GM23338 (cell line): Measurements from ENCODE around the gene CYP3A5. TPM values are rescaled to one million over a fixed set of nuclear protein-coding genes. Genes with fewer than 3 reads are reported as not detected.

Source experiments
- ATAC-seq: fragments of 200-7000 bp; cut with Tn5 transposase; 3 replicates; pipeline ENCODE4 v1.9.1; 2020
- DNase-seq: peaks from one replicate; pipeline ENCODE4 v3.0.0-alpha.2; 2015; ENCODE audit warnings: low spot score
- H2AFZ ChIP-seq: fragments of 200-600 bp; sonication (generic); 2 replicates; pipeline ENCODE4 v1.8.0; 2016; ENCODE audit warnings: antibody characterized with exemption, mild to moderate bottlenecking, moderate library complexity
- H3F3A ChIP-seq: fragments of 200-600 bp; sonication (generic); replicated peaks from 2 replicates; pipeline ENCODE4 v1.8.0; 2017; ENCODE audit warnings: antibody characterized with exemption, mixed run types, low read depth
- H3K27ac ChIP-seq: fragments of 200-600 bp; sonication (generic); 2 replicates; pipeline ENCODE4 v1.6.1; 2016; ENCODE audit warnings: low read depth
- H3K27me3 ChIP-seq: fragments of 200-600 bp; sonication (generic); 2 replicates; pipeline ENCODE4 v1.8.0; 2016; ENCODE audit warnings: mild to moderate bottlenecking, mixed run types, moderate library complexity; ENCODE audit not compliant: insufficient read depth
- H3K36me3 ChIP-seq: fragments of 200-600 bp; sonication (generic); 2 replicates; pipeline ENCODE4 v1.8.0; 2016; ENCODE audit warnings: mild to moderate bottlenecking; ENCODE audit not compliant: insufficient read depth
- H3K4me1 ChIP-seq: fragments of 200-600 bp; sonication (generic); 2 replicates; pipeline ENCODE4 v1.8.0; 2016; ENCODE audit warnings: mild to moderate bottlenecking, moderate library complexity; ENCODE audit not compliant: insufficient read depth
- H3K4me2 ChIP-seq: fragments of 200-600 bp; sonication (generic); 2 replicates; pipeline ENCODE4 v1.7.1; 2017; ENCODE audit warnings: mixed run types
- H3K4me3 ChIP-seq: fragments of 200-600 bp; sonication (generic); 2 replicates; pipeline ENCODE4 v1.6.1; 2016; ENCODE audit warnings: mixed run types
- H3K79me2 ChIP-seq: fragments of 200-600 bp; sonication (generic); replicated peaks from 2 replicates; pipeline ENCODE4 v1.8.0; 2017; ENCODE audit warnings: mild to moderate bottlenecking; ENCODE audit not compliant: insufficient read depth
- H3K9me2 ChIP-seq: fragments of 200-600 bp; sonication (generic); 2 replicates; pipeline ENCODE4 v1.8.0; 2017; ENCODE audit not compliant: insufficient read depth
- H4K20me1 ChIP-seq: fragments of 200-600 bp; sonication (generic); replicated peaks from 2 replicates; pipeline ENCODE4 v1.8.0; 2017; ENCODE audit warnings: mild to moderate bottlenecking; ENCODE audit not compliant: insufficient read depth
- H3K27ac Mint-ChIP-seq: 2 replicates; pipeline ENCODE4 v1.8.0; 2020; ENCODE audit warnings: inconsistent platforms, mild to moderate bottlenecking, moderate library complexity, mixed read lengths
- H3K27me3 Mint-ChIP-seq: 3 replicates; pipeline ENCODE4 v1.8.0; 2022; ENCODE audit warnings: low read depth, mild to moderate bottlenecking, moderate library complexity, mixed read lengths, inconsistent platforms; ENCODE audit not compliant: insufficient read depth, poor library complexity
- H3K36me3 Mint-ChIP-seq: 3 replicates; pipeline ENCODE4 v1.8.0; 2021; ENCODE audit warnings: low read depth, mild to moderate bottlenecking, inconsistent platforms, moderate library complexity, mixed read lengths
- H3K4me1 Mint-ChIP-seq: 3 replicates; pipeline ENCODE4 v1.8.0; 2020; ENCODE audit warnings: mild to moderate bottlenecking, inconsistent platforms, mixed read lengths
- H3K4me3 Mint-ChIP-seq: 3 replicates; pipeline ENCODE4 v1.8.0; 2021; ENCODE audit warnings: moderate library complexity, mild to moderate bottlenecking, inconsistent platforms, mixed read lengths
- H3K9me3 Mint-ChIP-seq: 3 replicates; pipeline ENCODE4 v1.8.0; 2020; ENCODE audit warnings: moderate library complexity, mild to moderate bottlenecking, inconsistent platforms, mixed read lengths
- CREB1 ChIP-seq: fragments of 250-450 bp; sonication (Bioruptor Pico); IDR thresholded peaks from 2 replicates; pipeline ENCODE4 v1.5.0; 2020; ENCODE audit warnings: low read depth, mild to moderate bottlenecking, moderate library complexity
- EZH2 ChIP-seq: fragments of 200-600 bp; sonication (generic); IDR thresholded peaks from one replicate; pipeline ENCODE4 v1.8.0; 2017; ENCODE audit warnings: antibody characterized with exemption, mild to moderate bottlenecking, low read depth; ENCODE audit not compliant: unreplicated experiment
- EZH2phosphoT487 ChIP-seq: fragments of 200-600 bp; sonication (generic); IDR thresholded peaks from one replicate; pipeline ENCODE4 v1.8.1; 2018; ENCODE audit warnings: antibody characterized with exemption; ENCODE audit not compliant: unreplicated experiment
- JUNB ChIP-seq: IDR thresholded peaks from one replicate; pipeline ENCODE4 v1.6.1; 2016; ENCODE audit warnings: antibody characterized with exemption; ENCODE audit not compliant: unreplicated experiment
- NANOG ChIP-seq: IDR thresholded peaks from 2 replicates; pipeline ENCODE4 v1.6.1; 2016; ENCODE audit warnings: antibody characterized with exemption, borderline replicate concordance
- POLR2AphosphoS5 ChIP-seq: IDR thresholded peaks from 2 replicates; pipeline ENCODE4 v1.6.1; 2016; ENCODE audit warnings: antibody characterized with exemption, low read depth
- STAT1 ChIP-seq: IDR thresholded peaks from one replicate; pipeline ENCODE4 v1.6.1; 2016; ENCODE audit warnings: antibody characterized with exemption; ENCODE audit not compliant: unreplicated experiment
- ZNF114 ChIP-seq: fragments of 250-450 bp; sonication (Bioruptor Pico); IDR thresholded peaks from 2 replicates; pipeline ENCODE4 v1.5.0; 2020; ENCODE audit warnings: mild to moderate bottlenecking, moderate library complexity
- ZNF331 ChIP-seq: fragments of 250-450 bp; sonication (Bioruptor Pico); IDR thresholded peaks from 2 replicates; pipeline ENCODE4 v1.5.0; 2020; ENCODE audit warnings: low read depth, mild to moderate bottlenecking, moderate library complexity
- polyA plus RNA-seq: library from polyadenylated mRNA; unstranded; fragments of >200 nt; fragmentation: Nextera tagmentation; extraction: Ambion mirVana; gene quantifications from 2 replicates; pipeline ENCODE4 v1.2.1, GENCODE V29; 2016
- total RNA-seq: library from RNA; depleted of rRNA; stranded (reverse); fragments of >200 nt; shearing (Covaris generic); gene quantifications from 2 replicates; pipeline ENCODE4 v1.2.3, GENCODE V29; 2014
- TF ChIP-seq, protein P1 (sequence below): fragments of 250-450 bp; sonication (Bioruptor Pico); IDR thresholded peaks from 2 replicates; pipeline ENCODE4 v1.5.0; 2020; ENCODE audit warnings: mild to moderate bottlenecking, moderate library complexity
- TF ChIP-seq, protein P2 (sequence below): IDR thresholded peaks from 2 replicates; pipeline ENCODE4 v1.6.1; 2016; ENCODE audit warnings: antibody characterized with exemption
- TF ChIP-seq, protein P3 (sequence below), 2 experiments: fragments of 200-600 bp in 1 of 2; sonication (generic) in 1 of 2; conservative IDR thresholded peaks; 2 replicates each; pipeline versions ENCODE4 v1.5.1 to v1.6.1; 2016 to 2017; ENCODE audit warnings: antibody characterized with exemption in 2 of 2, low read depth in 2 of 2, mild to moderate bottlenecking in 2 of 2, moderate library complexity in 1 of 2
- TF ChIP-seq, protein P4 (sequence below): IDR thresholded peaks from one replicate; pipeline ENCODE4 v1.6.1; 2018; ENCODE audit warnings: antibody characterized with exemption; ENCODE audit not compliant: unreplicated experiment

CYP3A5 gene
- total and polyA plus RNA-seq, 2 experiments from 2014 or later, result 1.2 TPM; not detected in 1

DNA sequence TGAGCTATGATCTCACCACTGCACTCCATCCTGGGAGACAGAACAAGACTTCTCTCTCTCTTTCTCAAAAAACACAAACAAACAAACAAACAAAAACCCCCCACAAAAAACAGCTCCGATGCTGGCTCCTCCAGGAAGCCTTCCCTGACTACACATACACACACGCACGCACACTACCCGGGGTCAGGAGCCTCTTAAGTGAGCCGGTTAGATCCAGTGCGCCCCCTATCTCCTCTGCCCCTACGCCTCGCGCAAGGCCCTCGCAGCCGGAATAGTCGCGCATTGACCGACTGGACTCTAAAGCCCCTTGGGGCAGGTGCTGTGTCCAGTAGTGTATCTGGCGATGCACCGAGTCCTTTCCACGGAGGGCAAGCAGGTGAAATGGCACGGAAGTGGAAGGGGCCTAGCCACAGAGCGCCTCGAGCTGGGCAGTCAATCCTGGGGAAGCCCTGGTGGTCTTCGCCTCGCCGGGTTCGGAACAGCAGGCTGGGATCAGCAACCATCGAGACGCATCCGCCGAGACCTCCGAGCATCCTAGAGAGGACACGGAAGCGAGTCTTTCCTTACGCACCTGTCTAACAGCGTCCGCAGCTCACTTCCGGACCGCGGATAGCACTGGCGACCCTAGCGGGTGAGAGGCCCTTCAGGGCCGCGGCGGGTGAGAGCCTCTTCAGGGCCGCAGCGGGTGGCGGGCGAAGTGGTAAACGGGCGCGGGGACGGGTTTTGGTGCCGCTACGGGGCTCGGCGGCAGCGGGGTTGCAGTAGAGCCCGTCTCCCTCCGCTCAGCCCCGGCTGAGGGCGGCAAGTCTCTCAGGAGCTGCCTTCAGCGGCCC is 63.2 kb downstream of the CYP3A5 start, which contains the start of gene ZSCAN25:
ZSCAN25 (plus strand) TSS at position 588 of the 833 bp plus-strand sequence. CDS start 2,661 bp downstream, outside the sequence.
- DNase-seq (peak; percentile 98), ATAC-seq (peak; percentile 97)
- Histone ChIP-seq H4K20me1 (no peaks in the 10 kb centered on the region; the same call in 1 of the 2 replicates), H3K4me3 (peak within 1 kb of the TSS; percentile 94), H3F3A (no peaks in the 10 kb centered on the region), H3K36me3 (peaks cover 12% of the 10 kb centered on the region), H3K9me2 (no peaks in the 10 kb centered on the region), H3K27ac (0 out of 2 replicates have a peak within 1 kb of the TSS, but pooled peaks have one; percentile 68), H3K79me2 (peaks cover 20% of the 10 kb centered on the region), H3K4me1 (peaks cover 5% of the 10 kb centered on the region; the same call in 1 of the 2 replicates), H3K27me3 (no peaks in the 10 kb centered on the region), H2AFZ (peak within 1 kb of the TSS; percentile 97), H3K4me2 (peak within 1 kb of the TSS; percentile 84)
- Mint-ChIP-seq H3K4me3 (peak within 1 kb of the TSS; percentile 93), H3K36me3 (peaks cover 36% of the 10 kb centered on the region), H3K27me3 (peaks cover 14% of the 10 kb centered on the region), H3K27ac (peak within 1 kb of the TSS; percentile 98), H3K4me1 (peaks cover 9% of the 10 kb centered on the region), H3K9me3 (no peaks in the 10 kb centered on the region; the same call in 2 of the 3 replicates)
- TF ChIP-seq EZH2, result no peak
- no peak for TF ChIP-seq ZNF114 (CRISPR knock-in tag)
- TF ChIP-seq, protein P1, sequence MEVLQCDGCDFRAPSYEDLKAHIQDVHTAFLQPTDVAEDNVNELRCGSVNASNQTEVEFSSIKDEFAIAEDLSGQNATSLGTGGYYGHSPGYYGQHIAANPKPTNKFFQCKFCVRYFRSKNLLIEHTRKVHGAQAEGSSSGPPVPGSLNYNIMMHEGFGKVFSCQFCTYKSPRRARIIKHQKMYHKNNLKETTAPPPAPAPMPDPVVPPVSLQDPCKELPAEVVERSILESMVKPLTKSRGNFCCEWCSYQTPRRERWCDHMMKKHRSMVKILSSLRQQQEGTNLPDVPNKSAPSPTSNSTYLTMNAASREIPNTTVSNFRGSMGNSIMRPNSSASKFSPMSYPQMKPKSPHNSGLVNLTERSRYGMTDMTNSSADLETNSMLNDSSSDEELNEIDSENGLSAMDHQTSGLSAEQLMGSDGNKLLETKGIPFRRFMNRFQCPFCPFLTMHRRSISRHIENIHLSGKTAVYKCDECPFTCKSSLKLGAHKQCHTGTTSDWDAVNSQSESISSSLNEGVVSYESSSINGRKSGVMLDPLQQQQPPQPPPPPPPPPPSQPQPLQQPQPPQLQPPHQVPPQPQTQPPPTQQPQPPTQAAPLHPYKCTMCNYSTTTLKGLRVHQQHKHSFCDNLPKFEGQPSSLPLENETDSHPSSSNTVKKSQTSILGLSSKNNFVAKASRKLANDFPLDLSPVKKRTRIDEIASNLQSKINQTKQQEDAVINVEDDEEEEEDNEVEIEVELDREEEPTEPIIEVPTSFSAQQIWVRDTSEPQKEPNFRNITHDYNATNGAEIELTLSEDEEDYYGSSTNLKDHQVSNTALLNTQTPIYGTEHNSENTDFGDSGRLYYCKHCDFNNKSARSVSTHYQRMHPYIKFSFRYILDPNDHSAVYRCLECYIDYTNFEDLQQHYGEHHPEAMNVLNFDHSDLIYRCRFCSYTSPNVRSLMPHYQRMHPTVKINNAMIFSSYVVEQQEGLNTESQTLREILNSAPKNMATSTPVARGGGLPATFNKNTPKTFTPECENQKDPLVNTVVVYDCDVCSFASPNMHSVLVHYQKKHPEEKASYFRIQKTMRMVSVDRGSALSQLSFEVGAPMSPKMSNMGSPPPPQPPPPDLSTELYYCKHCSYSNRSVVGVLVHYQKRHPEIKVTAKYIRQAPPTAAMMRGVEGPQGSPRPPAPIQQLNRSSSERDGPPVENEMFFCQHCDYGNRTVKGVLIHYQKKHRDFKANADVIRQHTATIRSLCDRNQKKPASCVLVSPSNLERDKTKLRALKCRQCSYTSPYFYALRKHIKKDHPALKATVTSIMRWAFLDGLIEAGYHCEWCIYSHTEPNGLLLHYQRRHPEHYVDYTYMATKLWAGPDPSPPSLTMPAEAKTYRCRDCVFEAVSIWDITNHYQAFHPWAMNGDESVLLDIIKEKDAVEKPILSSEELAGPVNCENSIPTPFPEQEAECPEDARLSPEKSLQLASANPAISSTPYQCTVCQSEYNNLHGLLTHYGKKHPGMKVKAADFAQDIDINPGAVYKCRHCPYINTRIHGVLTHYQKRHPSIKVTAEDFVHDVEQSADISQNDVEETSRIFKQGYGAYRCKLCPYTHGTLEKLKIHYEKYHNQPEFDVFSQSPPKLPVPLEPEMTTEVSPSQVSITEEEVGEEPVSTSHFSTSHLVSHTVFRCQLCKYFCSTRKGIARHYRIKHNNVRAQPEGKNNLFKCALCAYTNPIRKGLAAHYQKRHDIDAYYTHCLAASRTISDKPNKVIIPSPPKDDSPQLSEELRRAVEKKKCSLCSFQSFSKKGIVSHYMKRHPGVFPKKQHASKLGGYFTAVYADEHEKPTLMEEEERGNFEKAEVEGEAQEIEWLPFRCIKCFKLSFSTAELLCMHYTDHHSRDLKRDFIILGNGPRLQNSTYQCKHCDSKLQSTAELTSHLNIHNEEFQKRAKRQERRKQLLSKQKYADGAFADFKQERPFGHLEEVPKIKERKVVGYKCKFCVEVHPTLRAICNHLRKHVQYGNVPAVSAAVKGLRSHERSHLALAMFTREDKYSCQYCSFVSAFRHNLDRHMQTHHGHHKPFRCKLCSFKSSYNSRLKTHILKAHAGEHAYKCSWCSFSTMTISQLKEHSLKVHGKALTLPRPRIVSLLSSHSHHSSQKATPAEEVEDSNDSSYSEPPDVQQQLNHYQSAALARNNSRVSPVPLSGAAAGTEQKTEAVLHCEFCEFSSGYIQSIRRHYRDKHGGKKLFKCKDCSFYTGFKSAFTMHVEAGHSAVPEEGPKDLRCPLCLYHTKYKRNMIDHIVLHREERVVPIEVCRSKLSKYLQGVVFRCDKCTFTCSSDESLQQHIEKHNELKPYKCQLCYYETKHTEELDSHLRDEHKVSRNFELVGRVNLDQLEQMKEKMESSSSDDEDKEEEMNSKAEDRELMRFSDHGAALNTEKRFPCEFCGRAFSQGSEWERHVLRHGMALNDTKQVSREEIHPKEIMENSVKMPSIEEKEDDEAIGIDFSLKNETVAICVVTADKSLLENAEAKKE (CRISPR knock-in tag), result no peak
- no peak for TF ChIP-seq ZNF331 (CRISPR knock-in tag)
- no peak for TF ChIP-seq EZH2phosphoT487
- TF ChIP-seq, protein P2, sequence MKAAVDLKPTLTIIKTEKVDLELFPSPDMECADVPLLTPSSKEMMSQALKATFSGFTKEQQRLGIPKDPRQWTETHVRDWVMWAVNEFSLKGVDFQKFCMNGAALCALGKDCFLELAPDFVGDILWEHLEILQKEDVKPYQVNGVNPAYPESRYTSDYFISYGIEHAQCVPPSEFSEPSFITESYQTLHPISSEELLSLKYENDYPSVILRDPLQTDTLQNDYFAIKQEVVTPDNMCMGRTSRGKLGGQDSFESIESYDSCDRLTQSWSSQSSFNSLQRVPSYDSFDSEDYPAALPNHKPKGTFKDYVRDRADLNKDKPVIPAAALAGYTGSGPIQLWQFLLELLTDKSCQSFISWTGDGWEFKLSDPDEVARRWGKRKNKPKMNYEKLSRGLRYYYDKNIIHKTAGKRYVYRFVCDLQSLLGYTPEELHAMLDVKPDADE, result peak; percentile 91; the same call in 1 of the 2 replicates
- TF ChIP-seq NANOG, result no peak
- TF ChIP-seq, protein P3, sequence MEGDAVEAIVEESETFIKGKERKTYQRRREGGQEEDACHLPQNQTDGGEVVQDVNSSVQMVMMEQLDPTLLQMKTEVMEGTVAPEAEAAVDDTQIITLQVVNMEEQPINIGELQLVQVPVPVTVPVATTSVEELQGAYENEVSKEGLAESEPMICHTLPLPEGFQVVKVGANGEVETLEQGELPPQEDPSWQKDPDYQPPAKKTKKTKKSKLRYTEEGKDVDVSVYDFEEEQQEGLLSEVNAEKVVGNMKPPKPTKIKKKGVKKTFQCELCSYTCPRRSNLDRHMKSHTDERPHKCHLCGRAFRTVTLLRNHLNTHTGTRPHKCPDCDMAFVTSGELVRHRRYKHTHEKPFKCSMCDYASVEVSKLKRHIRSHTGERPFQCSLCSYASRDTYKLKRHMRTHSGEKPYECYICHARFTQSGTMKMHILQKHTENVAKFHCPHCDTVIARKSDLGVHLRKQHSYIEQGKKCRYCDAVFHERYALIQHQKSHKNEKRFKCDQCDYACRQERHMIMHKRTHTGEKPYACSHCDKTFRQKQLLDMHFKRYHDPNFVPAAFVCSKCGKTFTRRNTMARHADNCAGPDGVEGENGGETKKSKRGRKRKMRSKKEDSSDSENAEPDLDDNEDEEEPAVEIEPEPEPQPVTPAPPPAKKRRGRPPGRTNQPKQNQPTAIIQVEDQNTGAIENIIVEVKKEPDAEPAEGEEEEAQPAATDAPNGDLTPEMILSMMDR (conservative IDR thresholded peaks at IDR 0.05; ENCODE audit: low read depth in 2 of 2), result peak; percentile 73 to 84
- no peak for TF ChIP-seq JUNB
- TF ChIP-seq STAT1, result no peak
- TF ChIP-seq, protein P4, sequence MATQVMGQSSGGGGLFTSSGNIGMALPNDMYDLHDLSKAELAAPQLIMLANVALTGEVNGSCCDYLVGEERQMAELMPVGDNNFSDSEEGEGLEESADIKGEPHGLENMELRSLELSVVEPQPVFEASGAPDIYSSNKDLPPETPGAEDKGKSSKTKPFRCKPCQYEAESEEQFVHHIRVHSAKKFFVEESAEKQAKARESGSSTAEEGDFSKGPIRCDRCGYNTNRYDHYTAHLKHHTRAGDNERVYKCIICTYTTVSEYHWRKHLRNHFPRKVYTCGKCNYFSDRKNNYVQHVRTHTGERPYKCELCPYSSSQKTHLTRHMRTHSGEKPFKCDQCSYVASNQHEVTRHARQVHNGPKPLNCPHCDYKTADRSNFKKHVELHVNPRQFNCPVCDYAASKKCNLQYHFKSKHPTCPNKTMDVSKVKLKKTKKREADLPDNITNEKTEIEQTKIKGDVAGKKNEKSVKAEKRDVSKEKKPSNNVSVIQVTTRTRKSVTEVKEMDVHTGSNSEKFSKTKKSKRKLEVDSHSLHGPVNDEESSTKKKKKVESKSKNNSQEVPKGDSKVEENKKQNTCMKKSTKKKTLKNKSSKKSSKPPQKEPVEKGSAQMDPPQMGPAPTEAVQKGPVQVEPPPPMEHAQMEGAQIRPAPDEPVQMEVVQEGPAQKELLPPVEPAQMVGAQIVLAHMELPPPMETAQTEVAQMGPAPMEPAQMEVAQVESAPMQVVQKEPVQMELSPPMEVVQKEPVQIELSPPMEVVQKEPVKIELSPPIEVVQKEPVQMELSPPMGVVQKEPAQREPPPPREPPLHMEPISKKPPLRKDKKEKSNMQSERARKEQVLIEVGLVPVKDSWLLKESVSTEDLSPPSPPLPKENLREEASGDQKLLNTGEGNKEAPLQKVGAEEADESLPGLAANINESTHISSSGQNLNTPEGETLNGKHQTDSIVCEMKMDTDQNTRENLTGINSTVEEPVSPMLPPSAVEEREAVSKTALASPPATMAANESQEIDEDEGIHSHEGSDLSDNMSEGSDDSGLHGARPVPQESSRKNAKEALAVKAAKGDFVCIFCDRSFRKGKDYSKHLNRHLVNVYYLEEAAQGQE, result no peak
- TF ChIP-seq POLR2AphosphoS5, result peak; percentile 94
- peak; percentile 83 for TF ChIP-seq CREB1 (CRISPR knock-in tag)
